ENCODE measurements around the gene CYTH3.
"Not testable (repeated sequence)": the region's sequence is repeated elsewhere in the genome, so short reads cannot be mapped to it uniquely, and the experiment has no call there.

The CYTH3 gene

DNA sequence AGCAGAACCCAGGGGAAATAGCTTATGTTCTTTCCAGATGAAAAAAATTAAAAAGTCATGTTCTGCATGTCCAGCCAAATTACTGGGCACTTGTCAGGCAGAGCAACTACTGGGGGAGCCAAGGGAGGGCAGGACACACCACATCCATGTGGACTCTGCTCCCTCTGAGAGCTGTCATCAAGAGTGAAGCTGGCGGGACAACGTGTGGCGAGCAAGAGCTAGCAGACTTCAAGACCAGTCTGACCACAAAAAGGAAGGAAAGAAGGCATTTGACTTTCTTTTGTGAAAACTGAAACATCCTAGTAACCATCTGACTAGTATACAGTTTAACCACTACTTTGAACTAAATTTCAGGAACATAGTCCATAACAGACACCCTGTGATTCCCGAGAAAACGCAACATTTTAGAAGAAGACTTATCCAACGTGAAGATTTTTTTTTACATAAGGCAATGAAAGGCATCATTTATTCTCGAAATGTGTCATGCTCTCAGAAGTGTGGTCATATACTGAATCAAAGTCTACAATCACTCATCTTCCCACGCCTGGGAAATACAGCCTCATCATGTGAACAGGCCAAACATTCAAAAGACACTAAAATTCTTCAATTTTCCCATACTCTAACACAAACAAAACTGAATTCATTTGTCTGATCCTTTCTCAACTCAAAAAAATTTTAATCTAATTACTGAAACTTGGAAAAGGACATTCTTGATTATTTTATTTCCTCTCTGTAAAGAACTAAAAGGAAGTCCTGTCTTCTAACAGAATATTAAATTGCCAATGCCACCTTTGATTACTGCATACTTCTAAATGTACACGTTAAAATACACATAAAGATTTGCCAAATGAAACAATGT is 15.5 kb downstream of the CYTH3 start:
- no peak for DNase-seq

DNA sequence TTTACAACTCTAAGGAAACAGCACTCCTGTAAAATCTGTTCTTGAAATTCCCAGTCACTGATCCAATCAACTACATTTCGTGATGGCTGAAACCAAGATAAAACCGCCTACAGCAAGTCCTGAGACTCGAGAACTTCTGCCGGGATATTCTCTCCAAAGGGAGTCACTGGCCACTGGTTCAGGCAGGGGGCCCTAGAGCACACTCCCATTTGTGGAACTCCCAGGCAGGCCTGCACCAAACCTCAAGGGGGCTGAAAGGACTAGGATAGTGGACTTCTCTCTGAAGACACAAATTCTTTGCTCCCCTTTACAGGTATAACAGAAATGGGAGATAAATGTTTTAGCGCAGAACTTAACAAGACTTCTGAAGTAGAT is 16.3 kb downstream of the CYTH3 start:
- no peak for DNase-seq

DNA sequence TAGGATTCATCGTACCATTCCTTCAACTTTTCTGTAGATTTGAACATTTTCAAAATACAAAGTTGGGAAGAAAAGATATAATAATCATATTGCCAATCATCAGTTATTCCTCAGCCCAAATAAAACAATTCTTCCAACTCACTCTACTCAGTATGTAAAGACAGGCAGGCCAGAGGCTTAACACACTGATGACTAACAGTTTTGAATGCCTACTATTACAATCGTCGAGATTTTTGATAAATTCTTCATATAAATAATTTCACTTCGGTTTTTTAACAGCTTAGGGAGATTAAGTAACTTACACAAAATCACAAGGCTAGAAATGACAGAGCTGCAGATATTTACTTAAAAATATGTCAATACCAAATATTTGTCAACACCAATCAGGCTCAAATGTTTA is 17.6 kb downstream of the CYTH3 start:
- DNase-seq: no peak

DNA sequence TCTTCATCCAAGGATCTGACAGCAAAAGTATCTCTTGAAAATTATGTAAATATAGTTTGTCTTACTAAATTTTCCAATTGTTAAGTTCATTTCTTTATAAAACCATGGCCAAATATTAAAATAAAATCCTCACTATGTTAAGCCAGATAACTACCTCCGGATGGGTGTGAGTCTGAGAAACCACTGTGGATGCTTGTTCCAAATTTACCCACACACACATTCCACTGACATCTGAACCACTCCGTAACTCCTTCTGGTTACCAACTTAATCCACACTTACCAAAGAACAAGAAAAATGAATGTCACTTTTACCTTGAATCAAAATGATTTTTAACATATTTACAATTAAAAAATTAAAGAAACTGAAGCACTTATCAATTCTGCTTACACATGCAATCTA is 19.7 kb downstream of the CYTH3 start:
- no peak for DNase-seq

DNA sequence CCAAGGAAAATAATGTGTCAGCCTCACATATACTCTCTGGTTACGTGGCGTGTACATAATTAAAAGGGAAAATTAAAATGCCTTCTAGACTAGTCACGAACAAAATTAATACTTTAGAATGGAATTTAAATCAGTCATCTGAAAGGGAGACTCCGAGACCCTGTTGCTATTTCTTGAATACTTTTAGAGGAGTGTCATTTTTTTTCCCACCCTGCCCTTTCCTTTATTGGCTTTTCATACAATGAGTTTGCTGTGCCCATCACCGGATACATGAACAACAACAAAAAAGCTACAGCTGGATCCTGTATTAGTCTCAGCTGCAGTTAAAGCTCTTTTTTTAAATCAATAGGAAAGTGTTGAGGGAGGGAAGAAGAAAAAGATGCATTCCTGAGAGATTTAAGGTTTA is 20.1 kb downstream of the CYTH3 start:
- no peak for DNase-seq

DNA sequence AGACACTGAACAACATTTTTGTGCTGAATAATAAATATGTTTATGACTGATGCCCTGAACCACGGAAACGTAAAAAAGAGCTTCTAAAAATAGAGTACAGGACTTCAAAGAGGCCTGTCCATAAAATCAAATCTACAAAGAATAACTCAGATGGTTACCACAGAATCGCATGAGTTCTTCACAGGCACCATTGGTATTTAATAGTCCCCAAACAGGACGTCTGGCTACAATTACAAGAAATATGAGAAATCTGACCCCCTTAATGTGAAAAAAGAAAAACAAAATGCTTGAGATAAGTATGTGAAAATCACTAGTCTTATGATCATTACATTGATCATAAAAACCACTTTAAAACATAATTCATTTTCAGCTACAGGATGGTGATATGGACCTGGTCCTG is 20.8 kb downstream of the CYTH3 start:
- no peak for DNase-seq

DNA sequence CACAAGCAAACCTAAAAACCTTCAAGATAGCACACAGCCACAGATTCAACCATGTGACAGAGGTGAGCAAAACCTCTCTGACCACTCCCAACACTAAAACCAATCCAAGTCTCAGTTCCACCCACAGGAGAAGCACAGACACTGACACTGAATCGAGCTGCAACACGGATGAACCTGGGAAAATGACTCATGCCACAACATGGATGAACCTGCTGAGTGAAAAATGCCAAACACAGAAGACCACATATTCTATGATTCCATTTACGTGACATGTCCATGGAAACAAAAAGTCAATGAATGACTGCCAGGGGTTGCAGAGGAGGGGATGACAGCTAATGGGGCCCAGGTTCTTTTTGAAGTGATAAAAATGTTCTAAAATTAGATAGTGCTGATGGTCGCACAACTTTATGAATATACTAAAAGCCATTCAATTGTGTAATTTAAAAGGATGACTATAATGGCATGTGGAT is 22.0 kb downstream of the CYTH3 start:
- DNase-seq: no peak

DNA sequence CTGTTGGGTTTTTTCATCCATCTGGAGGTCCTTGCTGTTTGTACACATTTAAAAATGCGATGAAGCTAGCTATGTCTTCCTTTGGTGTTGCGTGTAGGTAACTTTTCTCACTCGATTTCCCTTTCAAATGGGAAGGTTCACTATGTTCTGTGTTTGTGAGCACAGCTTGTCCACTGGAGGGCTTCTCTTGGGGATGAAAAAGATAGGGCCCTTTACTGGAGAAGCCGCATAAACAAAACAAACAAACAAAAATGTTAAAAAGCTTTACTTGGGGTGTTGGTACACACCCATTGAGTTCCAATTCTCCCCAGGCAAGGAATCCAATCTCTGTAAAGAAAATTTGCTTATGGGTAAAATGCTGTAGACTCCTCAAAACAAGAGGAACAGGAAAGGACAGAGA is 23.4 kb downstream of the CYTH3 start:
- DNase-seq: no peak

DNA sequence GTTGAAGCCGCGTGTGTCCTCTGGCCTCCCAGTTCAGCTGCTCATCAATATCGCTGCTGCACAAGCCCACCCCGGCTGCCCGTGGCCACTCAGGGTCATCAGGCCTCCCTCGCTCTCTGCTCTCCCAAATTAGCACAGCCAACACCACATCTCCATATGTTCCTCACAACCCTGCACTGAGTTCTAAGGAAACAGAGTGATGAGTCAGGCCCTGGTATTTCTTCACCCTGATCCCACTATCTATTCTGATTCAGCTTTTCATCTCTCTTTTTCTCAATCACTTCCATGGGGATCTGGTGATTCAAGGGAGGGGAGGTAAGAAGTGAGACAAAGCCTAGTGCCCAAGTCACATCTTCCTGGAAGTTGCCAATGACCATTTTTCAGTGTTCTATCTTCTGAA is 23.8 kb downstream of the CYTH3 start:
- DNase-seq: no peak

DNA sequence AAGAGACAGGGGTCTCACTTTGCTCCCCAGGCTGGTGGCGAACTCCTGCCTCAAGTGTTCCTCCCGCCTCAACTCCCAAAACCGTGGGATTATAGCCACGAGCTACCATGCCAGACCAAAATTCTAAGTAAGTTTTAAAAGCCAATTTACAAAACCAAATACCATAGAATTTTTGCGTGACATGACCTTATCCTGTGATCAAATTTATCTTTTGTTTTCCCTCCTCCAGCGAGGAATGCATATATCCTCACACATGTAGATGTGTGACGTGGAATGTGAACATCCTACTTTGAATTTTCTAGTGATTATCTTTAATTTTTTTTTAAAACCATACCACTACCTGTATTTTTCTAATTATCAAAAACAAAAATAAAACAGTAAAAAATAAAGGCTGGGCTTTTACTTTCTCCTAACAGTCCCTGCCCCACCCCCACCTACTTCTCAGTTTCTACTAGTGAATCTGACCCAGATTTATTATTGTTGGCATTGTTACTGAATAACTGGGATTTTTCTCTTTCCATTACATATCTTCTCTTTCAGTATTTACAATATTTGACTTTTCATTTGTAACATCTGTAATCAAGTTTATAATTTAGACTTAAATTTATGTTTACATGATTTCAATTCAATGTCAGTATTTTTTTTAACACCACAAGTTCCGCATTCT is 26.0 kb downstream of the CYTH3 start:
- DNase-seq: no peak

DNA sequence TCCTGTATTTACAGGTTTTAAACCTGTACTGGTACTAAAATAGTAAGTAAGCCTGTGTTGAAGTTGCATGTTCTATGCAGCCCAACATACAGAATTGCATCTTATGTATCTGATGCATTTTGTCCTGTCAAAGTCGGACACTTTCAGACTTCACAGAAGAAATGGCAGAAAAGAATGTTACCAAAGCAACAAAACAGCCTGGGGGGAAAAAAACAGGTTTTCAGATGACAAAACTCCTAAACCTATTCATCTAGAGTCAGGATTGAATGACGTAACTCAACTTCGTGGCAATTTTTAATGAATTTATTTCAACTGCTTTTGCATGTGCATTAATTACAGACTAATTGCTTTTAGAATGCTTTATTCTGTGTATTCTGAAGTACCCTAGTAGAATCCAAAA is 28.4 kb downstream of the CYTH3 start:
- DNase-seq: no peak

DNA sequence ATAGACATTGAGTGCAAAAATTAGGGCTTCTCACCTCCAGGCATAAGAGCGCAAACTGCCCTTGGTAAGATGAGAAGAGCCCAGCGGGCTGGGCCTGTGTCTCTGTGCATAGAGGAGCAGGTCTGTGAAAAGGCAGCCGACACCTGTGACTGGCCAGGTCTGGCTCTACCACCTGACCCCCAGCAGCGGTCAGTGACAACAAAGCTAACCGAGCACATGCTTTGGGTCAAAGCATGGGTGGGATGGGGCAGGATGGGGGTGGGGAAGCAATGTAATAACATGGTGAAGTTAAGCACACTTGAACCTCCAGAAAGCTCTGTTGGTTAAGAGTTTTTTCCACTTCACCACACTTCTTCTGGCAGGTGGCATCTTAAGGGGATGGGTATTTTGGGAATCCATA is 29.3 kb downstream of the CYTH3 start:
- no peak for DNase-seq

DNA sequence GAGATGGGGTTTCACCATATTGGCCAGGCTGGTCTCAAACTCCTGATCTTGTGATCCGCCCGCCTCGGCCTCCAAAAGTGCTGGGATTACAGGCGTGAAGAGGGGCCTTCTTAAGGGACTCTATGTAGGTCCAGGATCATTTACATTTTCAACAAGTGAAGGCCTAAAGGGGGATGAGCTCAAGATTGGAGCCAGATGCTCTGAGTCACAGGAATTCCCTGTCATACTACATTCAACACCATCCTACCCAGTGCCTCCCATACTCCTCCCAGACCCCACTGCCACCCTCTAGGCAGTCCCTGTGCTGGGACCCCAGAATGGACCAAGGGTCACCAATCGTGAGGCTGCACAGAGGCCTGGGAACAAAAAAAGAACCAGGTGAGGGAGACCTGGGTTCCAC is 29.9 kb downstream of the CYTH3 start:
- no peak for DNase-seq

DNA sequence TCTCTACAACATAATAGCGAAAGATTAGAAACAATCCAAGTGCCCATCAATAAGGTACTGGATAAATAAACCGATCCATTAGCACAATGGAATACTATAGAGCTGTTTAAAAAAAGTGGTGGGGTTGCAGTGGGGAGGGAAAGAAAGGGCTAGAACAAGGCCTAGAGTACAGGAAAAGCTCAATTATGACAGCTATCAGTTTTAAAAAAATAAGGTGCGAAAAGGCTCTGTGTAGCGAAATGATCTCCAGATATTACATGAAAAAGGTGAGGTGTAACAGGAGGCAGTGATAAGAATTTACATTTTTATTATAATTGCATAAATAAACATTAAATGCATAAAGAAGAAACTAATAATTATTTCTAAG is 30.8 kb downstream of the CYTH3 start:
- DNase-seq: no peak

DNA sequence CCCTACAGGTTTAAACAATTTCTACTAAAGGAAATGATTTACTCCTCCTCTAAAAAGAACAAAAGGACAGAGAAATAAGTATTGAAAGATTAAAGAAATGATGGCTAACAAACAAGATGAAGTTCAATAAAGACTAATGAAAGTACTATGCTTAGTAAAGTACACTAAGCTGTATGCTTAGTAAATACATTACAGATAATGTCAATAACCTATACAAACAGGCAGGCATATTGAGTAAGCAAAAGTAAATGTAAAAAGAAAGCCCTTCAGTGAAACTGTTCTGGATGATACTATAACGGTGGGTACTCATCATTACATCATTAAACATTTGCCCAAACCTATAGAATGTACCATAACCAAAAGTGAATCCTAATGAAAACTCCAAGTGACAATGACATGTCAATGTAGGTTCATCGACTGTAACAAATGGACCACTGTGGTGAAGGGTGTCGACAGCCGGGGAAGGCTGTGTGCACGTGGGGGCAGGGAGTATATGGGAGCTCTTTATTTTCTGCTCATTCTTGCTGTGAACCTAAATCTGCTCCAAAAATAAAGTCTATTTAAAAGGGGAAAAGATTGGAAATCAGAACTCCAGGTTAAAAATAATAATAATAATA is 34.0 kb downstream of the CYTH3 start:
- no peak for DNase-seq

DNA sequence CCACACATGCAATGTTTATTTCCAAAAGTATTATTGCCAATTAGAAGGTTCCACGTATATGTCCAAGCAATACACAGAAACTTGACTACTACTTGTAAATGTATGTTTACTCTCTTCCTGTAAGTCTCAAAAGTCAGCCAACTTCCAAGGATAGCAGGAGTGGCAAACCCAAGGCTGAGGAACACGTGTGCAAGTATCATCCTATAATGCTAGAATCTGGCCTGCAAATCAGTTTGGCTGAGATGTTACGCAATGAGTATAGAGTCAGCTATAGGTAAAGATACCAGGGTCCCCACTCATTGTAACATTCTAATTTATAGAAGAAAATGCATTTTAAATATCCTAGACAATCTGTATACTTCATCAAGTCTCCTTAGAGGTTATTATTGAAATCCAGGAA is 34.7 kb downstream of the CYTH3 start:
- no peak for DNase-seq

DNA sequence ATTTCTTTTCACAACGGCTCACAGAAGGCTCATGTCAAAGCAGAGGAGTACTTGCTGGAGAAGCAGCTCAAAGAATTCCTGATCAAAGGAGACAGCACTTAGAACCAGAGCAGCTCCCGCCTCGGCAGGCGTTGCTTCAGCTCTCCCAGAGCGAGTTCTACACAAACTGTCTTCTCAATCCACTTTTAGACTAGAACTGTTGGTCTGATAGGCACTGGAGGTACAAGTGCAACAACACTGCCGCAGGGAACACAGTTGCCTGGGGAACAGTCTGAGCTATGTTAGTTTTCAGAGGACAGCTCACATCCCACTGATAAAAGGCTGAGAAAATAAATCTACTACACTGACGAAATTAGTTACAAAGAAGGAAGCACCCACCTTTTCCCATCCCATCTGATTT is 35.4 kb downstream of the CYTH3 start:
- DNase-seq: no peak

DNA sequence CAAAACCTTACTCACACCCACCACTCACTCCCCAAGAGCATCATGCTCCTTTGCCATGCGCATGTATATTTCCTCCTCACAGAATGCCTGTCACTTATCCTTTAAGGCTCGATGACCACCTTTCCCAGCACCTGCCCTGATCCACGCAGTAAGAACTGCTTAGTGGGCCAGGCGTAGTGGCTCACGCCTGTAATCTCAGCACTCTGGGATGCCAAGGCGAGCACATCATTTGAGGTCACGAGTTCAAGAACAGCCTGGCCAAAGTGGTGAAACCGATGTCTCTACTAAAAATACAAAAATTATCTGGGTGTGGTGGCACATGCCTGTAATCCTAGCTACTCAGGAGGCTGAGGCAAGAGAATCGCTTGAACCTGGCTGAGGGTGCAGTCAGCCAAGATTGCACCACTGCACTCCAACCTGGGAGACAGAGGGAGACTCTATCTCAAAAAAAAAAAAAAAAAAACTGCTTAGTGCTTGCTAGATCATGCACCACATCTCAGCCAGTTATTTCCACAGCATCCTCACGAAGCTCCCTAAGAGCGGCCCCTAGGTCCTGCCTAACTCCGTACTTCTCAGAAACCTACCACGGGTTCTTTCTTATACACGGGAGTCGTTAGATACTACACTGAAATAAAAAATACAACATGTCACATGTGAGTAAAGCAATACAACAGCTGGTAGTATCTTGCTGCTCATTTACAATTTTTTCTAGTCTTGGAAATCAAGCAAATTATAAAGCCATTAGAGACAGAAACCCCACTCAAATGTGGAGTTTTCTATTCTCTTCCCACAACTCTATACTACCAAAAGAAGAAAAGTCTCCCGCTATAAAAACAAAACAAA is 37.2 kb downstream of the CYTH3 start:
- no peak for DNase-seq

DNA sequence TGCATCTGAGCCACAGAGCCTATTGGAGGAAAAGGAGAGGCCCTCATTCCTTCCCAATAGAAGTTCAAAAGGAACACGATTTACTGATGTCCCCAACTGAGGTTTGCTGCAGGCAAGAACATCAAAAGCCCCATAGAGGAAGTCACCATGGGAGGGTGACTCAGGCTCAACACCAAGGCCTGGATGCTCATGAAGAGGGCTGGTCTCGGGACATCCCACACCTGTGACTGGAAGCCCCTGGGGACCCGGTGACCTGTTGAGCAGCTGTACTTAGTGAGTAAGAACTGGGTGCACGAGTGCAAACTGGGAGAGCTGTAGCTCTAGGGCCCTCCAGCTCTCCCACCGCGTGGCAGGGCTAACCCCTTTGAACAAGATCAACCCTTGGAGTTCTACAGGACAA is 38.0 kb downstream of the CYTH3 start:
- DNase-seq: no peak

DNA sequence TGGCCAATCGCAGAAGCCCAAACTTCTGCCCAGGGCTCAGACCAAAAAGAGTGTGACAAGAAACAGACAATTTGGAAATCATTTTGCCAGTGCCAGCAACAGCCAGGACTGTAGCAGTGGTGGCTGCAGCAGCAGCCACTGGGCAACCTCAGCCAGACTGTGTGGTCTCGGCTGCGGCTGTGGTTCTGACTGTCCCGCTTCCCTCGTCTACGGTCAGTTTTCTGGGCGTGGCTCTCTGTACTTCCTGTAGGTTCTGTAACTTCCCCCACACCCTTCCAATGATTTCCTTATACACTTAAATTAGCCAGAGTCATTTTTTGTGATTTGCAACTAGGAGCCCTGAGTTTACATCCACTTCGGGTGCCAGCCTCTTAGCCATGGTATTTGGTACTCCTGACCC is 39.9 kb downstream of the CYTH3 start:
- DNase-seq: no peak

DNA sequence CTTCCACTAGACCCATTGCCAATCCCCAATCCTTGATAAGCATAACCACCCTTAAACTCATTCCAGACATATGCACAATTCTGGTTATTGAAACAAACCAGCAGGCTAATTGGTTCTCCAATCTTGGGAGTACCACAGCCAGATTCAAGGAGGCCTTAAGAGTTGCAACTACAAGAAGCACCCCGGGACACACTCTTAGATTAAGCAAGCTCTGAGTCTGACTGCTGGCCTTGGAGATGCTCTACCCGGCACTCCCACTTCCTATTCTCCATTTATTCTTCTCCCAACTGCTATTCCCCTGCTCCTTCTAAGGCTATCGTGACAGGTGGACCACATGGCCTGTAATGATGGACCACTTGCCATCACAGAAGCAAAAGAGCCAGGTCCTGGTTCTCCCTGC is 40.3 kb downstream of the CYTH3 start:
- DNase-seq: no peak

DNA sequence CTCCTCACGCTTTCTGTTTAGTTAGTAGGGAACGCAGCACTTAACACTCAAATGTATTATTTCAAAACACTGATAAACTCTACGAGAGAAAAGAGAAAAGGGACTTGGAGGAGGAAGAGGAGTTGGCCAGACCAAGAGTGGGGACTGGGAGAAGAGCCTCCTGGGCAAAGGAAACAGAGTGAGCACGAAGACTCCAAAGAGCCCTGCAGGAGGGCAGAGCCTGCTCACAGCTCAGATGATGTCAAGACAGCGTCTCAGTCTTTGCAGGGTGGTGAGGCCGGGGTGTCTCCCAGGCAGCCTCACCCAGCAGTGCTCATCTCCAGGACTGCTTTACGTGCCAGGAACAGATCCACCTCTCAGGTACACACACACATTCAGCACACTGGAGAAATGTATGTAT is 41.2 kb downstream of the CYTH3 start:
- DNase-seq: no peak

DNA sequence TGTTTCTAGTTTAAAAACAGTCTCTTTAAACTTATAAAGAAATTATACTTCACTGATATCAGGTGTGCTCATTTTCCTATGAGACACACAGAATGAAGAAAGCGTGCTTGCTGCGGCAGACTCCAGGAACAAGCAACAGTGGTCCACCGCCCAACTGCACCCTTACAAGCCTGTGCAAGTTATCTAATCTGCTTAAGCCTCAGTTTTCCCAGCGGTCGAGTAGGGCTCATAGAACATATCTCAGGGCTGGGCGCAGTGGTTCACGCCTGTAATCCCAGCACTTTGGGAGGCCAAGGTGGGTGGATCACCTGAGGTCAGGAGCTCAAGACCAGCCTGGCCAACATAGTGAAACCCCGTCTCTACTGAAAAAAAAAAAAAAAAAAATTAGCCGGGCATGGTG is 43.1 kb downstream of the CYTH3 start:
- DNase-seq: not testable (repeated sequence)

Measured in activated naive CD4-positive, alpha-beta T cell (primary cell).